ENCODE data around the gene PLEKHM1.

Gene PLEKHM1

DNA sequence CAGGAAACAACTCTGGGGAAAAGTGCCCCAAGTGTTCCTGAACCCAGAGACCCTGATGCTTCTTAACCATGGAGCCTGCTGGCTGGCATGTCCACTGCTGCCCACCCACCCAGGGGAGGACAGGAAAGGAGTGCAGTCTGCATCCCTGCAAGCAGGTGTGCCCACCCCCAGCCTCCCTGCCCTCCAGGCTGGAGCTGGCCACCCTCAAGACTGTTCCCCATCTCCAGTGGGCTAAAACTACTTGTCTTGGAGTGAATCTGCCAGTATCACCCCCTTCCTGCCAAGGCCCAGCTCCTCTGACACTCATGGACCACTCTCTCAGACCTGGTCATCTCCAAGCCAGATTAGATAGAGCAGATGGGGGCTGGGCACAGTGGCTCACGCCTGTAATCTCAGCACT, 87.6 kb downstream of the PLEKHM1 start:
- TF ChIP-seq, protein P1, sequence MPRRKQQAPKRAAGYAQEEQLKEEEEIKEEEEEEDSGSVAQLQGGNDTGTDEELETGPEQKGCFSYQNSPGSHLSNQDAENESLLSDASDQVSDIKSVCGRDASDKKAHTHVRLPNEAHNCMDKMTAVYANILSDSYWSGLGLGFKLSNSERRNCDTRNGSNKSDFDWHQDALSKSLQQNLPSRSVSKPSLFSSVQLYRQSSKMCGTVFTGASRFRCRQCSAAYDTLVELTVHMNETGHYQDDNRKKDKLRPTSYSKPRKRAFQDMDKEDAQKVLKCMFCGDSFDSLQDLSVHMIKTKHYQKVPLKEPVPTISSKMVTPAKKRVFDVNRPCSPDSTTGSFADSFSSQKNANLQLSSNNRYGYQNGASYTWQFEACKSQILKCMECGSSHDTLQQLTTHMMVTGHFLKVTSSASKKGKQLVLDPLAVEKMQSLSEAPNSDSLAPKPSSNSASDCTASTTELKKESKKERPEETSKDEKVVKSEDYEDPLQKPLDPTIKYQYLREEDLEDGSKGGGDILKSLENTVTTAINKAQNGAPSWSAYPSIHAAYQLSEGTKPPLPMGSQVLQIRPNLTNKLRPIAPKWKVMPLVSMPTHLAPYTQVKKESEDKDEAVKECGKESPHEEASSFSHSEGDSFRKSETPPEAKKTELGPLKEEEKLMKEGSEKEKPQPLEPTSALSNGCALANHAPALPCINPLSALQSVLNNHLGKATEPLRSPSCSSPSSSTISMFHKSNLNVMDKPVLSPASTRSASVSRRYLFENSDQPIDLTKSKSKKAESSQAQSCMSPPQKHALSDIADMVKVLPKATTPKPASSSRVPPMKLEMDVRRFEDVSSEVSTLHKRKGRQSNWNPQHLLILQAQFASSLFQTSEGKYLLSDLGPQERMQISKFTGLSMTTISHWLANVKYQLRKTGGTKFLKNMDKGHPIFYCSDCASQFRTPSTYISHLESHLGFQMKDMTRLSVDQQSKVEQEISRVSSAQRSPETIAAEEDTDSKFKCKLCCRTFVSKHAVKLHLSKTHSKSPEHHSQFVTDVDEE (CRISPR knock-in tag; IDR thresholded peaks at IDR 0.05) = no peak
- TF ChIP-seq ESRRG (CRISPR knock-in tag; IDR thresholded peaks at IDR 0.05) = no peak
- TF ChIP-seq TCF4 (CRISPR knock-in tag; IDR thresholded peaks at IDR 0.05; ENCODE audit: borderline replicate concordance) = no peak
- no peak for TF ChIP-seq CSDC2 (CRISPR knock-in tag; IDR thresholded peaks at IDR 0.05)
- TF ChIP-seq ZFP3 (CRISPR knock-in tag; IDR thresholded peaks at IDR 0.05) = no peak
- no peak for TF ChIP-seq BACH2 (CRISPR knock-in tag; IDR thresholded peaks at IDR 0.05; ENCODE audit: borderline replicate concordance)
- no peak for TF ChIP-seq ISL1 (CRISPR knock-in tag; IDR thresholded peaks at IDR 0.05)
- TF ChIP-seq ZNF8 (CRISPR knock-in tag; IDR thresholded peaks at IDR 0.05) = no peak
- no peak for ATAC-seq

DNA sequence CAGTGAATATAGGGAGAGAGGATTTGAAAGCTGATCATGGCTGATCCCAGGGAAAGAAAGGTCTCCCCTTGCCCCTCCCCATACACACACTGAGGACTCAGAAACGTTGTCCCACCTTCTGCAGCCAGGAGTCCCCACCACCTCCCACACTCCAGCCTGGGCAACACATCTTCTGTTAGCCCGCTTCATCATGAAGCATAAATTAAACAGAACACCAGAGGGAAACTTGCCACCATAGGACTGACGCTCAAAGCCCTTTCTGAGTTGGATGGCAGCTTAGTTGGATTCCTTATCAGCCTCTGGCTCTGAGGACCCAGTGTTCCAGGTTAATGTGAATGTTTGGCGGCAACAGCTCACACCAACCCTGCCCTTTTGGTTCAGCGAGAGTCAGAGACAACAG, 91.7 kb downstream of the PLEKHM1 start:
- TF ChIP-seq ZFP3 (CRISPR knock-in tag; IDR thresholded peaks at IDR 0.05) (no peak), ARNTL (CRISPR knock-in tag; IDR thresholded peaks at IDR 0.05; ENCODE audit: borderline replicate concordance, low read depth) (no peak), ESRRG (CRISPR knock-in tag; IDR thresholded peaks at IDR 0.05) (no peak), TOX (CRISPR knock-in tag; IDR thresholded peaks at IDR 0.05; ENCODE audit: borderline replicate concordance) (no peak), RARB (CRISPR knock-in tag; IDR thresholded peaks at IDR 0.05) (no peak), PPARA (CRISPR knock-in tag; IDR thresholded peaks at IDR 0.05; ENCODE audit: borderline replicate concordance) (no peak), SNAI2 (CRISPR knock-in tag; IDR thresholded peaks at IDR 0.05) (no peak), ZFP30 (CRISPR knock-in tag; IDR thresholded peaks at IDR 0.05) (no peak), ZNF70 (CRISPR knock-in tag; IDR thresholded peaks at IDR 0.05) (no peak), GLIS3 (CRISPR knock-in tag; IDR thresholded peaks at IDR 0.05) (no peak), POU6F1 (CRISPR knock-in tag; IDR thresholded peaks at IDR 0.05; ENCODE audit: borderline replicate concordance, low read depth) (no peak), OSR1 (CRISPR knock-in tag; IDR thresholded peaks at IDR 0.05) (no peak), ISL1 (CRISPR knock-in tag; IDR thresholded peaks at IDR 0.05) (no peak)
- TF ChIP-seq, protein P1 (CRISPR knock-in tag; IDR thresholded peaks at IDR 0.05) = no peak
- TF ChIP-seq, protein P2, sequence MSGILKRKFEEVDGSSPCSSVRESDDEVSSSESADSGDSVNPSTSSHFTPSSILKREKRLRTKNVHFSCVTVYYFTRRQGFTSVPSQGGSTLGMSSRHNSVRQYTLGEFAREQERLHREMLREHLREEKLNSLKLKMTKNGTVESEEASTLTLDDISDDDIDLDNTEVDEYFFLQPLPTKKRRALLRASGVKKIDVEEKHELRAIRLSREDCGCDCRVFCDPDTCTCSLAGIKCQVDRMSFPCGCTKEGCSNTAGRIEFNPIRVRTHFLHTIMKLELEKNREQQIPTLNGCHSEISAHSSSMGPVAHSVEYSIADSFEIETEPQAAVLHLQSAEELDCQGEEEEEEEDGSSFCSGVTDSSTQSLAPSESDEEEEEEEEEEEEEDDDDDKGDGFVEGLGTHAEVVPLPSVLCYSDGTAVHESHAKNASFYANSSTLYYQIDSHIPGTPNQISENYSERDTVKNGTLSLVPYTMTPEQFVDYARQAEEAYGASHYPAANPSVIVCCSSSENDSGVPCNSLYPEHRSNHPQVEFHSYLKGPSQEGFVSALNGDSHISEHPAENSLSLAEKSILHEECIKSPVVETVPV (CRISPR knock-in tag; IDR thresholded peaks at IDR 0.05) = no peak
- TF ChIP-seq, protein P3, sequence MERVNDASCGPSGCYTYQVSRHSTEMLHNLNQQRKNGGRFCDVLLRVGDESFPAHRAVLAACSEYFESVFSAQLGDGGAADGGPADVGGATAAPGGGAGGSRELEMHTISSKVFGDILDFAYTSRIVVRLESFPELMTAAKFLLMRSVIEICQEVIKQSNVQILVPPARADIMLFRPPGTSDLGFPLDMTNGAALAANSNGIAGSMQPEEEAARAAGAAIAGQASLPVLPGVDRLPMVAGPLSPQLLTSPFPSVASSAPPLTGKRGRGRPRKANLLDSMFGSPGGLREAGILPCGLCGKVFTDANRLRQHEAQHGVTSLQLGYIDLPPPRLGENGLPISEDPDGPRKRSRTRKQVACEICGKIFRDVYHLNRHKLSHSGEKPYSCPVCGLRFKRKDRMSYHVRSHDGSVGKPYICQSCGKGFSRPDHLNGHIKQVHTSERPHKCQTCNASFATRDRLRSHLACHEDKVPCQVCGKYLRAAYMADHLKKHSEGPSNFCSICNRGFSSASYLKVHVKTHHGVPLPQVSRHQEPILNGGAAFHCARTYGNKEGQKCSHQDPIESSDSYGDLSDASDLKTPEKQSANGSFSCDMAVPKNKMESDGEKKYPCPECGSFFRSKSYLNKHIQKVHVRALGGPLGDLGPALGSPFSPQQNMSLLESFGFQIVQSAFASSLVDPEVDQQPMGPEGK (CRISPR knock-in tag; IDR thresholded peaks at IDR 0.05; ENCODE audit: borderline replicate concordance) = no peak
- no peak for ATAC-seq

- ATAC-seq = no peak
- TF ChIP-seq ZFP30 (CRISPR knock-in tag; IDR thresholded peaks at IDR 0.05) (no peak), POU6F1 (CRISPR knock-in tag; IDR thresholded peaks at IDR 0.05; ENCODE audit: borderline replicate concordance, low read depth) (no peak), OSR1 (CRISPR knock-in tag; IDR thresholded peaks at IDR 0.05) (no peak), RARB (CRISPR knock-in tag; IDR thresholded peaks at IDR 0.05) (no peak), ZNF565 (CRISPR knock-in tag; conservative IDR thresholded peaks at IDR 0.05; ENCODE audit: low read depth) (no peak), CSDC2 (CRISPR knock-in tag; IDR thresholded peaks at IDR 0.05) (no peak)
- TF ChIP-seq, protein P2 (CRISPR knock-in tag; IDR thresholded peaks at IDR 0.05) = no peak
Measured at GRCh38 chr17:45397796-45398195, 92.7 kb downstream of the PLEKHM1 start.
